Panc1 (cell line): ENCODE data around the gene RABGAP1L.

Experiments
- POLR2AphosphoS5 ChIP-seq: IDR thresholded peaks from 2 replicates; pipeline ENCODE4 v1.6.1; 2012; ENCODE audit warnings: mild to moderate bottlenecking, low read depth, low read length, moderate library complexity
- TF ChIP-seq, protein P1 (sequence below): fragments of 450-650 bp; IDR thresholded peaks from 2 replicates; pipeline ENCODE4 v1.5.1; 2017; ENCODE audit warnings: mild to moderate bottlenecking

DNA sequence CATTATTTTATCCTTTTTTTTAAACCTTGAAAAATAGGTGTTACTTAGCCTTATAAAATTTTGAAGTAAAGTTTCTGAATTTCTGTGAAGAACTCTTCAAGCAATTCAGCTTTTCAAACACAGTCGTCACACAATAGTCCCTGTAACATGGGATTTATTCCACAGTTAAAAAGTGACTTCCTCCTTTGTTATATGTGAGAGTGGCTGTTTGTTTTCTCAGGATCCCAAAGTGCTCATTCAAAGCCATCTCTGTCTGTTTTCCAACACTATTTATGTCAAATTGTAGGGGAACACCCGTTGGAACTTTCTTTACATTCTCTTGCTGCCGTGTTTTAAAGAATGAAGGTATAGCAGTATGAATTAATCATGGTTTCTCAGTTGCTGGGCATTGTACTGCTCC, 207.6 kb downstream of the RABGAP1L start:
- TF ChIP-seq, protein P1, sequence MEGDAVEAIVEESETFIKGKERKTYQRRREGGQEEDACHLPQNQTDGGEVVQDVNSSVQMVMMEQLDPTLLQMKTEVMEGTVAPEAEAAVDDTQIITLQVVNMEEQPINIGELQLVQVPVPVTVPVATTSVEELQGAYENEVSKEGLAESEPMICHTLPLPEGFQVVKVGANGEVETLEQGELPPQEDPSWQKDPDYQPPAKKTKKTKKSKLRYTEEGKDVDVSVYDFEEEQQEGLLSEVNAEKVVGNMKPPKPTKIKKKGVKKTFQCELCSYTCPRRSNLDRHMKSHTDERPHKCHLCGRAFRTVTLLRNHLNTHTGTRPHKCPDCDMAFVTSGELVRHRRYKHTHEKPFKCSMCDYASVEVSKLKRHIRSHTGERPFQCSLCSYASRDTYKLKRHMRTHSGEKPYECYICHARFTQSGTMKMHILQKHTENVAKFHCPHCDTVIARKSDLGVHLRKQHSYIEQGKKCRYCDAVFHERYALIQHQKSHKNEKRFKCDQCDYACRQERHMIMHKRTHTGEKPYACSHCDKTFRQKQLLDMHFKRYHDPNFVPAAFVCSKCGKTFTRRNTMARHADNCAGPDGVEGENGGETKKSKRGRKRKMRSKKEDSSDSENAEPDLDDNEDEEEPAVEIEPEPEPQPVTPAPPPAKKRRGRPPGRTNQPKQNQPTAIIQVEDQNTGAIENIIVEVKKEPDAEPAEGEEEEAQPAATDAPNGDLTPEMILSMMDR = no peak
- no peak for TF ChIP-seq POLR2AphosphoS5
